ENCODE measurements around the gene EHMT1.
"Not testable (repeated sequence)": the region's sequence is repeated elsewhere in the genome, so short reads cannot be mapped to it uniquely, and the experiment has no call there.

EHMT1 gene

DNA sequence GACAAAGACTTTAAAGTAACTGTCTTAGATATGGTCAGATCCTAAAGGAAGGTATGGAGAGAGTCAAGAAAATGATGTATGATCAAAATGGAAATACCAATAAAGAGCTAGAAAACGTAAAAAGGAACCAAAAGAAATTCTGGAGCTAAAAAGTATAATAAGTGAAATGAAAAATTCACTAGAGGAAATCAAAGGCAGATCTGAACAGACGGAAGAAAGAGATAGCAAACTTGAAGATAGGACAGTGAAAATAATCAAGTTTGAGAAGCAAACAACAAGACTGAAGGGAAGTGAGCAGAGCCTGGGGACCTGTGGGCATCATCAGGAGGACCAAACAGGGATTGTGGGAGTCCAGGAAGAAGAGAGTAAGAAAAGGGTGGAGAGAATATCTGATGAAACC, 115.4 kb downstream of the EHMT1 start:
- Histone ChIP-seq H3K4me1 (ENCODE audit: insufficient read depth, insufficient read length) (no peaks in the 10 kb centered on the region), H3K36me3 (ENCODE audit: insufficient read depth, insufficient read length, low read length) (peaks cover 67% of the 10 kb centered on the region), H3K27me3 (ENCODE audit: insufficient read depth, insufficient read length) (no peaks in the 10 kb centered on the region), H3K4me3 (ENCODE audit: insufficient read length, low read depth) (no peak overlapping the region), H3K9me3 (ENCODE audit: insufficient read depth, low read length) (peaks cover 35% of the 10 kb centered on the region; the same call in 1 of the 2 replicates), H3K9ac (ENCODE audit: insufficient read length, low read depth) (no peak overlapping the region)
- no peak for DNase-seq (ENCODE audit: low read depth, low spot score)
- TF ChIP-seq YY1 (IDR thresholded peaks at IDR 0.05; ENCODE audit: insufficient read depth, insufficient read length) (no peak), ZNF274 (IDR thresholded peaks at IDR 0.05; ENCODE audit: low read depth, low read length) (no peak), SUZ12 (IDR thresholded peaks at IDR 0.05; ENCODE audit: extremely low read depth, insufficient read depth, insufficient read length) (no peak)

- H3K4me3 ChIP-seq (ENCODE audit: insufficient read length, low read depth); DNase-seq (ENCODE audit: low read depth, low spot score); H3K27me3 ChIP-seq (ENCODE audit: insufficient read depth, insufficient read length); H3K4me1 ChIP-seq (ENCODE audit: insufficient read depth, insufficient read length); H3K9ac ChIP-seq (ENCODE audit: insufficient read length, low read depth): not testable (repeated sequence)
- H3K36me3 ChIP-seq (ENCODE audit: insufficient read depth, insufficient read length, low read length): peaks cover 55% of the 10 kb centered on the region
- H3K9me3 ChIP-seq (ENCODE audit: insufficient read depth, low read length): peaks cover 31% of the 10 kb centered on the region; the same call in 1 of the 2 replicates
These were observed 119.4 kb downstream of the EHMT1 start for GRCh38 chr9:137738182-137738696.

GRCh38 chr9:137738703-137739102, 119.9 kb downstream of the EHMT1 start:
- TF ChIP-seq YY1 (IDR thresholded peaks at IDR 0.05; ENCODE audit: insufficient read depth, insufficient read length): no peak
- TF ChIP-seq SUZ12 (IDR thresholded peaks at IDR 0.05; ENCODE audit: extremely low read depth, insufficient read depth, insufficient read length): no peak
- no peak for TF ChIP-seq ZNF274 (IDR thresholded peaks at IDR 0.05; ENCODE audit: low read depth, low read length)
- H3K36me3 ChIP-seq (ENCODE audit: insufficient read depth, insufficient read length, low read length): peaks cover 55% of the 10 kb centered on the region

GRCh38 chr9:137739371-137740309, 120.8 kb downstream of the EHMT1 start:
- no peak overlapping the region for H3K4me3 ChIP-seq (ENCODE audit: insufficient read length, low read depth)
- no peaks in the 10 kb centered on the region for H3K27me3 ChIP-seq (ENCODE audit: insufficient read depth, insufficient read length)
- peaks cover 18% of the 10 kb centered on the region; the same call in 1 of the 2 replicates for H3K9me3 ChIP-seq (ENCODE audit: insufficient read depth, low read length)
- peaks cover 8% of the 10 kb centered on the region for H3K4me1 ChIP-seq (ENCODE audit: insufficient read depth, insufficient read length)
- TF ChIP-seq ZNF274 (IDR thresholded peaks at IDR 0.05; ENCODE audit: low read depth, low read length) (no peak), YY1 (IDR thresholded peaks at IDR 0.05; ENCODE audit: insufficient read depth, insufficient read length) (no peak), SUZ12 (IDR thresholded peaks at IDR 0.05; ENCODE audit: extremely low read depth, insufficient read depth, insufficient read length) (no peak)
- no peak for DNase-seq (ENCODE audit: low read depth, low spot score)
- peaks cover 56% of the 10 kb centered on the region for H3K36me3 ChIP-seq (ENCODE audit: insufficient read depth, insufficient read length, low read length)
- H3K9ac ChIP-seq (ENCODE audit: insufficient read length, low read depth): no peak overlapping the region

More at GRCh38 chr9:137738703-137739102, 119.9 kb downstream of the EHMT1 start:
- Histone ChIP-seq H3K9me3 (ENCODE audit: insufficient read depth, low read length) (peaks cover 27% of the 10 kb centered on the region; the same call in 1 of the 2 replicates), H3K9ac (ENCODE audit: insufficient read length, low read depth) (no peak overlapping the region), H3K4me3 (ENCODE audit: insufficient read length, low read depth) (no peak overlapping the region), H3K4me1 (ENCODE audit: insufficient read depth, insufficient read length) (peaks cover 8% of the 10 kb centered on the region), H3K27me3 (ENCODE audit: insufficient read depth, insufficient read length) (no peaks in the 10 kb centered on the region)
- no peak for DNase-seq (ENCODE audit: low read depth, low spot score)

DNA sequence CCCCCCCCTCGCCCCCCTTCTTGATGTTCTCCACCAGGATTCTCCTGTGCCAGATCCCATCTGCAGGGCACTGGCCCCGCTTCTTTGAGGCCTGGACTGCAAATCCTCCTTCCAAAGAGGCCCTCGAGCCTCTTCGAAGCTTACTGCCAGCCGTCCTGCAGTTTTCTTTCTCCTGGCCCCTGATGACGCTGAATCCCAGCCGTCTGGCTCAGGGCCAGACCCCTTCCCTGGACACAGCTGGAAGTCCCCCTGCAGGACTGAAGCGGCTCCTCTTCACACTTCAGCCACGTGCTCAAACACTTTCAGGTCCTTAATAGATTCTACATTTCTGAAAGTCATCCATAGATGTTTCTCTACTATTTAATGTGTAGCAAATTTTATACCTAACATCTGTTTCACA, 121.5 kb downstream of the EHMT1 start:
- peaks cover 8% of the 10 kb centered on the region for H3K4me1 ChIP-seq (ENCODE audit: insufficient read depth, insufficient read length)
- peaks cover 18% of the 10 kb centered on the region; the same call in 1 of the 2 replicates for H3K9me3 ChIP-seq (ENCODE audit: insufficient read depth, low read length)
- H3K9ac ChIP-seq (ENCODE audit: insufficient read length, low read depth): no peak overlapping the region
- TF ChIP-seq SUZ12 (IDR thresholded peaks at IDR 0.05; ENCODE audit: extremely low read depth, insufficient read depth, insufficient read length) (no peak), ZNF274 (IDR thresholded peaks at IDR 0.05; ENCODE audit: low read depth, low read length) (no peak), YY1 (IDR thresholded peaks at IDR 0.05; ENCODE audit: insufficient read depth, insufficient read length) (no peak)
- H3K4me3 ChIP-seq (ENCODE audit: insufficient read length, low read depth): no peak overlapping the region
- peaks cover 55% of the 10 kb centered on the region for H3K36me3 ChIP-seq (ENCODE audit: insufficient read depth, insufficient read length, low read length)
- no peak for DNase-seq (ENCODE audit: low read depth, low spot score)
- no peaks in the 10 kb centered on the region for H3K27me3 ChIP-seq (ENCODE audit: insufficient read depth, insufficient read length)

DNA sequence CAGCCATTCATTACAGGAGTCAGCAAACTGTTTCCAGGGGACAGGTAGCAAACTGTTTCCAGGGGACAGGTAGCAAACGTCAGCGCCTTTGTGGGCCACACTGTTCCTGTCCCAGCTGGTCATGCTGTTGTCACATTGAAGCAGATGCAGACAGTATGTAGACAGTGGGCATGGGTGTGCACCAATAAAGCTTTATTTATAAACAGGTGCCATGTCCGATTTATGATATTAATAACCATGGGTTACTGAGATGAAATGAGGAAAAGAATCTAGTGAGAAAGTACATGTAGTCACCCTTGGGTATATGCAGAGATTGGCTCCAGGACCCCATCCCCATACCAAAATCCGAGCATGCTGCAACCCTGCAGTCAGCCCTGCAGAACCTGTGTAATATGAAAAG, 122.5 kb downstream of the EHMT1 start:
- Histone ChIP-seq H3K27me3 (ENCODE audit: insufficient read depth, insufficient read length) (no peaks in the 10 kb centered on the region), H3K4me3 (ENCODE audit: insufficient read length, low read depth) (no peak overlapping the region), H3K36me3 (ENCODE audit: insufficient read depth, insufficient read length, low read length) (peaks cover 51% of the 10 kb centered on the region), H3K9me3 (ENCODE audit: insufficient read depth, low read length) (peaks cover 11% of the 10 kb centered on the region; the same call in 1 of the 2 replicates), H3K9ac (ENCODE audit: insufficient read length, low read depth) (no peak overlapping the region), H3K4me1 (ENCODE audit: insufficient read depth, insufficient read length) (peaks cover 12% of the 10 kb centered on the region)
- TF ChIP-seq YY1 (IDR thresholded peaks at IDR 0.05; ENCODE audit: insufficient read depth, insufficient read length): no peak
- no peak for TF ChIP-seq SUZ12 (IDR thresholded peaks at IDR 0.05; ENCODE audit: extremely low read depth, insufficient read depth, insufficient read length)
- no peak for TF ChIP-seq ZNF274 (IDR thresholded peaks at IDR 0.05; ENCODE audit: low read depth, low read length)
- DNase-seq (ENCODE audit: low read depth, low spot score): no peak

DNA sequence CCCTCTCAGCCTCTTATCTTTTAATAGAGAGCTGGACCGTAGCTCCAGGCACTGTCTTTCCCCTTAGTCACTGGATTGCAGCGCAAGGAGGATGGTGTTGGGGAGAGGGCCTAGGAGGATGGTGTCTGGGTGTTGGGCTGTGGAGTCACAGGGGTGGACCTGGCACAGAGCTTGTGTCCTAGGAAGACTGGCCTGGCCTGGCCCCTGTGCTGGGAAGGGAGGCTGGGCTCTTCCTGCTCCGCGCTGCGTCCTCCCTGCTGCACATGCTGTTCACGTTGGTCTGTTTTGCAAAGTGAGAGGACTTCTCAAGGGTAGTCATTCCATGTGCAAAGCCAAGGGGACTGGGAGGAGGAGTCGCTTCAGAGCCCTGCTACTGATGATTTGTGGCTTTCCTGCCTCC, 123.9 kb downstream of the EHMT1 start:
- Histone ChIP-seq H3K4me3 (ENCODE audit: insufficient read length, low read depth) (no peak overlapping the region), H3K9me3 (ENCODE audit: insufficient read depth, low read length) (no peaks in the 10 kb centered on the region), H3K4me1 (ENCODE audit: insufficient read depth, insufficient read length) (peaks cover 12% of the 10 kb centered on the region), H3K36me3 (ENCODE audit: insufficient read depth, insufficient read length, low read length) (peaks cover 53% of the 10 kb centered on the region), H3K27me3 (ENCODE audit: insufficient read depth, insufficient read length) (no peaks in the 10 kb centered on the region), H3K9ac (ENCODE audit: insufficient read length, low read depth) (no peak overlapping the region)
- TF ChIP-seq ZNF274 (IDR thresholded peaks at IDR 0.05; ENCODE audit: low read depth, low read length) (no peak), SUZ12 (IDR thresholded peaks at IDR 0.05; ENCODE audit: extremely low read depth, insufficient read depth, insufficient read length) (no peak), YY1 (IDR thresholded peaks at IDR 0.05; ENCODE audit: insufficient read depth, insufficient read length) (no peak)
- DNase-seq (ENCODE audit: low read depth, low spot score): no peak

Data from NT2/D1 (cell line).